ENCODE results near the gene TRAM2. TPM values are rescaled to one million over a fixed set of nuclear protein-coding genes. Genes with fewer than 3 reads are reported as not detected.

The TRAM2 gene
- total RNA-seq (2022; extraction: Qiagen RNA extraction), result 31.7 to 38.6 TPM (median 36.5 TPM) in 5 replicates

GRCh38 chr6:52577022-52577777 lies at the start of gene TRAM2:
TSS of gene TRAM2 (minus strand) at chr6:52577060. CDS start at chr6:52576915, 145 bp downstream.

Other genes with a start within 250 kb of the TRAM2 start
- gene PAQR8, start 214.9 kb downstream of the TRAM2 start, total RNA-seq (2022; extraction: Qiagen RNA extraction), result 1.1 to 1.4 TPM (median 1.3 TPM) in 5 replicates
- 10.0 to 12.1 TPM (median 11.8 TPM) in 5 replicates for gene EFHC1, start 156.7 kb downstream of the TRAM2 start, total RNA-seq (2022; extraction: Qiagen RNA extraction)
- gene TMEM14A, start 94.1 kb upstream of the TRAM2 start, total RNA-seq (2022; extraction: Qiagen RNA extraction), result 36.3 to 44.6 TPM (median 39.5 TPM) in 5 replicates
- 0.07 TPM in 2 of 5 replicates, not detected in the others for gene GSTA2, start 186.4 kb upstream of the TRAM2 start, total RNA-seq (2022; extraction: Qiagen RNA extraction)
- gene GSTA1, start 226.8 kb upstream of the TRAM2 start, total RNA-seq (2022; extraction: Qiagen RNA extraction), result 0.07 TPM in 1 of 5 replicates, not detected in the others

Data from A549 treated with AZD2906 at 1 μM for 4 hours (cell line).